ENCODE data around the gene CHMP2B.
"Not testable (repeated sequence)": the region's sequence is repeated elsewhere in the genome, so short reads cannot be mapped to it uniquely, and the experiment has no call there.

Gene CHMP2B

GRCh38 chr3:87233805-87234204 lies 6.7 kb downstream of the CHMP2B start:
- H3K9ac ChIP-seq (ENCODE audit: low read length): no peak overlapping the region
- no peaks in the 10 kb centered on the region for H3K27me3 ChIP-seq (ENCODE audit: low read depth, low read length)
- H3K79me2 ChIP-seq (ENCODE audit: low read length): peaks cover 50% of the 10 kb centered on the region
- TF ChIP-seq CTCF (IDR thresholded peaks at IDR 0.05; ENCODE audit: low read depth, low read length): no peak
- no peak for TF ChIP-seq EZH2phosphoT487 (IDR thresholded peaks at IDR 0.05; ENCODE audit: low read depth)
- H3K4me1 ChIP-seq (ENCODE audit: low read length): peaks cover under 1% of the 10 kb centered on the region; the same call in 1 of the 2 replicates
- H3K27ac ChIP-seq (ENCODE audit: low read length): no peak overlapping the region
- no peak overlapping the region for H3K4me2 ChIP-seq (ENCODE audit: low read length)
- H4K20me1 ChIP-seq (ENCODE audit: insufficient read depth, low read length): peaks cover 40% of the 10 kb centered on the region
- no peaks in the 10 kb centered on the region for H3K9me3 ChIP-seq (ENCODE audit: insufficient read depth, low read length)
- H3K4me3 ChIP-seq (ENCODE audit: low read length): no peak overlapping the region
- no peak overlapping the region for H2AFZ ChIP-seq (ENCODE audit: low read depth, low read length)
- H3K36me3 ChIP-seq (replicated peaks; ENCODE audit: low read depth, low read length): peaks cover 7% of the 10 kb centered on the region

- Histone ChIP-seq H3K4me1 (ENCODE audit: low read length) (no peaks in the 10 kb centered on the region), H3K4me3 (ENCODE audit: low read length) (no peak overlapping the region), H3K79me2 (ENCODE audit: low read length) (peaks cover 28% of the 10 kb centered on the region), H3K36me3 (replicated peaks; ENCODE audit: low read depth, low read length) (peaks cover 12% of the 10 kb centered on the region), H3K27ac (ENCODE audit: low read length) (no peak overlapping the region), H3K9me3 (ENCODE audit: insufficient read depth, low read length) (no peaks in the 10 kb centered on the region), H3K27me3 (ENCODE audit: low read depth, low read length) (no peaks in the 10 kb centered on the region), H3K4me2 (ENCODE audit: low read length) (no peak overlapping the region), H2AFZ (ENCODE audit: low read depth, low read length) (no peak overlapping the region), H4K20me1 (ENCODE audit: insufficient read depth, low read length) (peaks cover 36% of the 10 kb centered on the region), H3K9ac (ENCODE audit: low read length) (no peak overlapping the region)
- TF ChIP-seq EZH2phosphoT487 (IDR thresholded peaks at IDR 0.05; ENCODE audit: low read depth) (no peak), CTCF (IDR thresholded peaks at IDR 0.05; ENCODE audit: low read depth, low read length) (no peak)
Observed at GRCh38 chr3:87236093-87236492, 9.0 kb downstream of the CHMP2B start.

- H3K27me3 ChIP-seq (ENCODE audit: low read depth, low read length): no peaks in the 10 kb centered on the region
- no peak overlapping the region for H3K9ac ChIP-seq (ENCODE audit: low read length)
- H3K4me3 ChIP-seq (ENCODE audit: low read length): no peak overlapping the region
- no peaks in the 10 kb centered on the region for H3K4me1 ChIP-seq (ENCODE audit: low read length)
- H2AFZ ChIP-seq (ENCODE audit: low read depth, low read length): no peak overlapping the region
- H3K36me3 ChIP-seq (replicated peaks; ENCODE audit: low read depth, low read length): peaks cover 12% of the 10 kb centered on the region
- H3K4me2 ChIP-seq (ENCODE audit: low read length): no peak overlapping the region
- H3K27ac ChIP-seq (ENCODE audit: low read length): no peak overlapping the region
- TF ChIP-seq CTCF (IDR thresholded peaks at IDR 0.05; ENCODE audit: low read depth, low read length): no peak
- TF ChIP-seq EZH2phosphoT487 (IDR thresholded peaks at IDR 0.05; ENCODE audit: low read depth): no peak
- H3K9me3 ChIP-seq (ENCODE audit: insufficient read depth, low read length): no peaks in the 10 kb centered on the region
- H3K79me2 ChIP-seq (ENCODE audit: low read length): no peaks in the 10 kb centered on the region
- no peaks in the 10 kb centered on the region for H4K20me1 ChIP-seq (ENCODE audit: insufficient read depth, low read length)
Observed at GRCh38 chr3:87246662-87247429, 19.7 kb downstream of the CHMP2B start.

GRCh38 chr3:87247430-87247773 lies 20.3 kb downstream of the CHMP2B start:
- Histone ChIP-seq H3K4me3 (ENCODE audit: low read length) (no peak overlapping the region), H3K79me2 (ENCODE audit: low read length) (no peaks in the 10 kb centered on the region), H3K36me3 (replicated peaks; ENCODE audit: low read depth, low read length) (peaks cover 12% of the 10 kb centered on the region), H2AFZ (ENCODE audit: low read depth, low read length) (no peak overlapping the region), H3K27ac (ENCODE audit: low read length) (no peak overlapping the region), H3K27me3 (ENCODE audit: low read depth, low read length) (no peaks in the 10 kb centered on the region), H3K9me3 (ENCODE audit: insufficient read depth, low read length) (no peaks in the 10 kb centered on the region), H3K4me1 (ENCODE audit: low read length) (no peaks in the 10 kb centered on the region), H3K4me2 (ENCODE audit: low read length) (no peak overlapping the region), H4K20me1 (ENCODE audit: insufficient read depth, low read length) (no peaks in the 10 kb centered on the region), H3K9ac (ENCODE audit: low read length) (no peak overlapping the region)
- TF ChIP-seq CTCF (IDR thresholded peaks at IDR 0.05; ENCODE audit: low read depth, low read length): no peak
- no peak for TF ChIP-seq EZH2phosphoT487 (IDR thresholded peaks at IDR 0.05; ENCODE audit: low read depth)

GRCh38 chr3:87248231-87248630 lies 21.1 kb downstream of the CHMP2B start:
- H3K79me2 ChIP-seq (ENCODE audit: low read length): not testable (repeated sequence)

More at GRCh38 chr3:87248231-87248630, 21.1 kb downstream of the CHMP2B start:
- not testable (repeated sequence) for H3K4me3 ChIP-seq (ENCODE audit: low read length); H3K4me1 ChIP-seq (ENCODE audit: low read length); H4K20me1 ChIP-seq (ENCODE audit: insufficient read depth, low read length); H3K27me3 ChIP-seq (ENCODE audit: low read depth, low read length); H2AFZ ChIP-seq (ENCODE audit: low read depth, low read length); H3K27ac ChIP-seq (ENCODE audit: low read length); H3K9ac ChIP-seq (ENCODE audit: low read length); H3K9me3 ChIP-seq (ENCODE audit: insufficient read depth, low read length); H3K4me2 ChIP-seq (ENCODE audit: low read length)
- H3K36me3 ChIP-seq (replicated peaks; ENCODE audit: low read depth, low read length): peaks cover 14% of the 10 kb centered on the region

Data from OCI-LY3 (cell line).